Neural cell (in vitro differentiated cells): ENCODE results near the gene DGKI. TPM values are rescaled to one million over a fixed set of nuclear protein-coding genes. Genes with fewer than 3 reads are reported as not detected.

Experiments used
- H2AFZ ChIP-seq: fragments of 200-600, 300-800 bp; sonication (generic), shearing (Covaris generic); 2 replicates; pipeline ENCODE4 v1.6.0; 2014; ENCODE audit warnings: low read depth, mild to moderate bottlenecking, antibody characterized with exemption, low read length, moderate library complexity
- H3F3A ChIP-seq: fragments of 200-600 bp; shearing (Covaris generic); 2 replicates; pipeline ENCODE4 v1.6.1; 2016; ENCODE audit warnings: mild to moderate bottlenecking, moderate library complexity, mixed read lengths, antibody characterized with exemption, low read length; ENCODE audit not compliant: insufficient read depth, poor library complexity, severe bottlenecking
- H3K27ac ChIP-seq: fragments of 200-600, 300-800 bp; sonication (generic), shearing (Covaris generic); 2 replicates; pipeline ENCODE4 v1.5.1; 2014; ENCODE audit warnings: mild to moderate bottlenecking, low read length, moderate library complexity
- H3K27me3 ChIP-seq: fragments of 300-800, 200-600 bp; sonication (generic), shearing (Covaris generic); 2 replicates; pipeline ENCODE4 v1.6.0; 2014; ENCODE audit warnings: mild to moderate bottlenecking, low read depth, low read length, moderate library complexity; ENCODE audit not compliant: insufficient read depth
- H3K36me3 ChIP-seq: fragments of 300-800, 200-600 bp; sonication (generic), shearing (Covaris generic); 2 replicates; pipeline ENCODE4 v1.5.1; 2014; ENCODE audit warnings: mild to moderate bottlenecking, antibody characterized with exemption, low read length, moderate library complexity; ENCODE audit not compliant: insufficient read depth
- H3K4me2 ChIP-seq: fragments of 300-800, 200-600 bp; sonication (generic), shearing (Covaris generic); 2 replicates; pipeline ENCODE4 v1.6.0; 2014; ENCODE audit warnings: mild to moderate bottlenecking, low read length
- H3K4me3 ChIP-seq: fragments of 300-800, 200-600 bp; sonication (generic), shearing (Covaris generic); 2 replicates; pipeline ENCODE4 v1.5.1; 2014; ENCODE audit warnings: mild to moderate bottlenecking, low read length, moderate library complexity
- H3K79me2 ChIP-seq: fragments of 200-600 bp; shearing (Covaris generic); replicated peaks from 2 replicates; pipeline ENCODE4 v1.6.0; 2014; ENCODE audit warnings: mild to moderate bottlenecking, low read length, moderate library complexity; ENCODE audit not compliant: insufficient read depth
- H3K9ac ChIP-seq: fragments of 300-800, 200-600 bp; sonication (generic), shearing (Covaris generic); 2 replicates; pipeline ENCODE4 v1.6.1; 2016; ENCODE audit warnings: mild to moderate bottlenecking, low read length, mixed read lengths
- H3K9me2 ChIP-seq: fragments of 200-600 bp; shearing (Covaris generic); 2 replicates; pipeline ENCODE4 v1.6.1; 2016; ENCODE audit warnings: mild to moderate bottlenecking, low read length, mixed read lengths; ENCODE audit not compliant: insufficient read depth
- H3K9me3 ChIP-seq: fragments of 200-600, 300-800 bp; sonication (generic), shearing (Covaris generic); 2 replicates; pipeline ENCODE4 v1.6.1; 2016; ENCODE audit warnings: mild to moderate bottlenecking, mixed run types, low read length, moderate library complexity, mixed read lengths
- H4K20me1 ChIP-seq: fragments of 200-600 bp; shearing (Covaris generic); 2 replicates; pipeline ENCODE4 v1.6.1; 2016; ENCODE audit warnings: mild to moderate bottlenecking, mixed run types; ENCODE audit not compliant: insufficient read depth
- EP300 ChIP-seq: fragments of 450-650 bp; conservative IDR thresholded peaks from 2 replicates; pipeline ENCODE4 v1.6.1; 2014; ENCODE audit warnings: antibody characterized with exemption, mild to moderate bottlenecking, moderate library complexity; ENCODE audit not compliant: poor library complexity, severe bottlenecking
- EZH2 ChIP-seq: fragments of 200-600, 300-800 bp; shearing (Covaris generic), sonication (generic); IDR thresholded peaks from 2 replicates; pipeline ENCODE4 v1.6.1; 2014; ENCODE audit warnings: antibody characterized with exemption, low read length, borderline replicate concordance, mild to moderate bottlenecking; ENCODE audit not compliant: insufficient read depth, poor library complexity, severe bottlenecking
- MXI1 ChIP-seq: fragments of 450-650 bp; conservative IDR thresholded peaks from 2 replicates; pipeline ENCODE4 v1.6.1; 2014; ENCODE audit warnings: antibody characterized with exemption, mild to moderate bottlenecking; ENCODE audit not compliant: poor library complexity, severe bottlenecking
- POLR2AphosphoS5 ChIP-seq: IDR thresholded peaks from 2 replicates; pipeline ENCODE4 v1.6.1; 2012
- RAD21 ChIP-seq: fragments of 450-650 bp; conservative IDR thresholded peaks from 2 replicates; pipeline ENCODE4 v1.6.1; 2014; ENCODE audit warnings: antibody characterized with exemption, mild to moderate bottlenecking, moderate library complexity
- REST ChIP-seq: IDR thresholded peaks from 2 replicates; pipeline ENCODE4 v1.6.1; 2012; ENCODE audit warnings: borderline replicate concordance
- SMC3 ChIP-seq: fragments of 450-650 bp; conservative IDR thresholded peaks from 2 replicates; pipeline ENCODE4 v1.6.1; 2014; ENCODE audit warnings: antibody characterized with exemption, mild to moderate bottlenecking, moderate library complexity; ENCODE audit not compliant: poor library complexity
- TAF1 ChIP-seq: IDR thresholded peaks from 2 replicates; pipeline ENCODE4 v1.6.1; 2012; ENCODE audit warnings: low read depth
- polyA plus RNA-seq: library from polyadenylated mRNA; depleted of rRNA; stranded (reverse); fragments of >200 nt; gene quantifications from 2 replicates; pipeline ENCODE4 v1.2.3, GENCODE V29; 2014
- TF ChIP-seq, protein P1 (sequence below): fragments of 450-650 bp; IDR thresholded peaks from 2 replicates; pipeline ENCODE4 v1.5.1; 2014; ENCODE audit warnings: antibody characterized with exemption, mild to moderate bottlenecking, moderate library complexity; ENCODE audit not compliant: poor library complexity, severe bottlenecking

Gene DGKI
- polyA plus RNA-seq, 1 donor from 2014 or later: 15.8 TPM

DNA sequence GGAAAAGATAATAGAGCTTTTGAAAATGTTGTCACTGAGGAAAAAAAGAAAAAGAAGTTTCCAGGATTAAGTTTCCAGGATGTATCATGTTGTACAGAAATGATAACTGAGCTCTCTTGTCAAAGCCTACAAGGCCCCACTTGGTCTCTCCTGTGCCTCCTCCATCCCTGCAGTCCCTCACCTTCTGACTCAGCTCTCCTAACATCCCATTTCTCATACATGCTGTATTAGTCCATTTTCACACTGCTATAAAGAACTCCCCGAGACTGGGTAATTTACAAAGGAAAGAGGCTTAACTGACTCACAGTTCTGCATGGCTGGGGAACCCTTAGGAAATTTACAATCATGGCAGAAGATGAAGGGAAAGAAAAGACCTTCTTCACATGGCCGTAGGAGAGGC is 3.8 kb upstream of the DGKI start:
- TF ChIP-seq EZH2 (no peak), POLR2AphosphoS5 (no peak), RAD21 (no peak), MXI1 (no peak), TAF1 (no peak), EP300 (no peak), SMC3 (no peak), REST (no peak)
- TF ChIP-seq, protein P1, sequence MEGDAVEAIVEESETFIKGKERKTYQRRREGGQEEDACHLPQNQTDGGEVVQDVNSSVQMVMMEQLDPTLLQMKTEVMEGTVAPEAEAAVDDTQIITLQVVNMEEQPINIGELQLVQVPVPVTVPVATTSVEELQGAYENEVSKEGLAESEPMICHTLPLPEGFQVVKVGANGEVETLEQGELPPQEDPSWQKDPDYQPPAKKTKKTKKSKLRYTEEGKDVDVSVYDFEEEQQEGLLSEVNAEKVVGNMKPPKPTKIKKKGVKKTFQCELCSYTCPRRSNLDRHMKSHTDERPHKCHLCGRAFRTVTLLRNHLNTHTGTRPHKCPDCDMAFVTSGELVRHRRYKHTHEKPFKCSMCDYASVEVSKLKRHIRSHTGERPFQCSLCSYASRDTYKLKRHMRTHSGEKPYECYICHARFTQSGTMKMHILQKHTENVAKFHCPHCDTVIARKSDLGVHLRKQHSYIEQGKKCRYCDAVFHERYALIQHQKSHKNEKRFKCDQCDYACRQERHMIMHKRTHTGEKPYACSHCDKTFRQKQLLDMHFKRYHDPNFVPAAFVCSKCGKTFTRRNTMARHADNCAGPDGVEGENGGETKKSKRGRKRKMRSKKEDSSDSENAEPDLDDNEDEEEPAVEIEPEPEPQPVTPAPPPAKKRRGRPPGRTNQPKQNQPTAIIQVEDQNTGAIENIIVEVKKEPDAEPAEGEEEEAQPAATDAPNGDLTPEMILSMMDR: no peak
- Histone ChIP-seq H3F3A (no peaks in the 10 kb centered on the region), H3K27me3 (no peaks in the 10 kb centered on the region), H3K27ac (no peak overlapping the region), H2AFZ (no peak overlapping the region), H3K79me2 (peaks cover 4% of the 10 kb centered on the region), H3K4me3 (no peak overlapping the region), H3K9ac (no peak overlapping the region), H3K36me3 (no peaks in the 10 kb centered on the region), H4K20me1 (no peaks in the 10 kb centered on the region), H3K4me2 (no peak overlapping the region), H3K9me2 (no peaks in the 10 kb centered on the region), H3K9me3 (no peaks in the 10 kb centered on the region)

DNA sequence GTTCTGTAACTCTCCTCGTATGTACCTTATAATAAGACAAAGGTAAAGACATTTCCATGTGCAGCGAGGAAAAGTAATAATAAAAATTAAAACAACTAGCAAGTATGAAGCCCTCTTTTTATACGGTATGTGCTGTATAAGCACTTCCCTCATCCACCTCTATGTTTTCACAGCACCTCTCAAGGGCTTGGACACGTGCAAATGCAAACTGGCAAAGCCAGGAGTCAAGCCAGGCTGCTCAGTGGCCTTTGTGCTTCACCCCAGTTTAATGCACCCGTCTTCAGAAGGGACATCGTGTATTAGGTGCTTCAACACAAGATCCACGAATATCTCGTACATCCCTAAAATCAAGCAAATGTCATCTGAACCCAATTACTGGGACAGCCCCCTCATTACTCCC is 1.3 kb upstream of the DGKI start:
- Histone ChIP-seq H3K9ac (peak overlapping the region; percentile 92), H3K9me3 (no peaks in the 10 kb centered on the region), H3K4me2 (peak overlapping the region; percentile 81), H3K27me3 (no peaks in the 10 kb centered on the region), H3K4me3 (peak overlapping the region; percentile 95), H3K27ac (peak overlapping the region; percentile 84), H3K79me2 (peaks cover 23% of the 10 kb centered on the region), H2AFZ (no peak overlapping the region), H4K20me1 (no peaks in the 10 kb centered on the region), H3K9me2 (no peaks in the 10 kb centered on the region), H3K36me3 (no peaks in the 10 kb centered on the region), H3F3A (no peaks in the 10 kb centered on the region)
- no peak for TF ChIP-seq RAD21

DNA sequence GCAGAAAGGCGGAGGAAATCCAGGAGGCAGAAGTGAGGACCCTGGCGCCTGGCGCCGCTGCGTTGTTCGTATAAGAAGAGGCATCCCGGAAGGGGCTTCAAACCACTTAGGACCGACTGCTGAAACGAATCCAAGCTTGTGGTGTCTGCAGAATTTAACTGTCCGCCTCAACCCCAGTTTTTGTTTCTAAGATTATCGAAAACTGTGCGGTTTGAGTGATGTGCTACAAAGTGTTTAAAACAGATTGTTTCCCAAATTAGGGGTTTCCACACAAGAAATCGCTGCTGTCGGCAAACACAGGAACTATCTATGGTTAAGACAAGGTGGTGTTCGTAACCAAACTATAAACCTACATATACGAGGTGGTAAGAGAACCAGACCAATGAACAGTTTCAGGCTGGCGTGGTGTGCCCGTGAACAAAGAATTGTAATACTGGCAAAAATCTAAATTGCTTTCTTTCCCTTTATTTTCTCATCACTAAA is 835 bp upstream of the DGKI start:
- Histone ChIP-seq H3K4me3 (peak overlapping the region; percentile 95), H3K9ac (peak overlapping the region; percentile 92), H4K20me1 (no peaks in the 10 kb centered on the region), H3F3A (no peaks in the 10 kb centered on the region), H3K9me2 (no peaks in the 10 kb centered on the region), H3K36me3 (no peaks in the 10 kb centered on the region), H3K79me2 (peaks cover 28% of the 10 kb centered on the region), H3K9me3 (no peaks in the 10 kb centered on the region), H3K27me3 (no peaks in the 10 kb centered on the region), H3K4me2 (peak overlapping the region; percentile 81), H2AFZ (peak overlapping the region; percentile 82), H3K27ac (peak overlapping the region; percentile 84)
- TF ChIP-seq SMC3: no peak
- no peak for TF ChIP-seq RAD21
- no peak for TF ChIP-seq POLR2AphosphoS5
- TF ChIP-seq MXI1: no peak
- no peak for TF ChIP-seq TAF1
- no peak for TF ChIP-seq EP300
- TF ChIP-seq, protein P1: no peak
- no peak for TF ChIP-seq REST
- TF ChIP-seq EZH2: no peak
